Activated naive CD4-positive, alpha-beta T cell treated with anti-CD3 and anti-CD28 coated beads, Interleukin-2, amount 50 U/mL, for 72 hours (primary cell): ENCODE measurements around the gene OSBPL2. TPM values are rescaled to one million over a fixed set of nuclear protein-coding genes. Genes with fewer than 3 reads are reported as not detected.

Experiments used
- ATAC-seq, 2 donors: fragments of 150-1000 bp; cut with Tn5 transposase; 2 replicates each; pipeline ENCODE4 v1.10.0; 2021; ENCODE audit warnings: mild to moderate bottlenecking in 2 of 2, moderate library complexity in 2 of 2
- DNase-seq, 2 donors: peaks; one replicate each; pipeline ENCODE4 v3.0.0; 2021 to 2022; ENCODE audit warnings: low spot score in 2 of 2
- H3K27ac Mint-ChIP-seq, 2 donors: one replicate each; pipeline ENCODE4 v1.8.0; 2022; ENCODE audit warnings: mild to moderate bottlenecking in 2 of 2, mixed read lengths in 2 of 2
- H3K36me3 Mint-ChIP-seq, 2 donors: one replicate each; pipeline ENCODE4 v1.8.0; 2022; ENCODE audit warnings: mixed read lengths in 2 of 2
- H3K9me3 Mint-ChIP-seq, 2 donors: one replicate each; pipeline ENCODE4 v1.8.0; 2022; ENCODE audit warnings: mixed read lengths in 2 of 2
- total RNA-seq, 2 donors: library from RNA; stranded (reverse); gene quantifications; one replicate each; pipeline ENCODE4 v1.2.3, GENCODE V29; 2022

OSBPL2 gene
- total RNA-seq, 2 donors from 2014 or later: 30.0 to 49.5 TPM

- ATAC-seq: no peak
- Mint-ChIP-seq H3K36me3 (peaks cover 15 to 18% of the 10 kb centered on the region in 2 donors), H3K27ac (no peak overlapping the region), H3K9me3 (no peaks in the 10 kb centered on the region)
- no peak for DNase-seq
Observed at GRCh38 chr20:62202676-62203377, 35.5 kb upstream of the OSBPL2 start.

- Mint-ChIP-seq H3K27ac (no peak overlapping the region), H3K36me3 (peaks cover 11 to 14% of the 10 kb centered on the region in 2 donors), H3K9me3 (no peaks in the 10 kb centered on the region)
- DNase-seq (no peak), ATAC-seq (no peak)
Observed at GRCh38 chr20:62203378-62204030, 34.8 kb upstream of the OSBPL2 start.

GRCh38 chr20:62205618-62206387 lies 32.5 kb upstream of the OSBPL2 start:
- ATAC-seq: no peak

GRCh38 chr20:62206388-62206775 lies 31.9 kb upstream of the OSBPL2 start:
- Mint-ChIP-seq H3K27ac (no peak overlapping the region), H3K9me3 (no peaks in the 10 kb centered on the region), H3K36me3 (peaks cover 0 to 3% of the 10 kb centered on the region in 2 donors)
- DNase-seq (no peak), ATAC-seq (no peak)

More at GRCh38 chr20:62205618-62206387, 32.5 kb upstream of the OSBPL2 start:
- peaks cover 0 to 4% of the 10 kb centered on the region in 2 donors for H3K36me3 Mint-ChIP-seq
- DNase-seq: no peak
- peak overlapping the region in 1 of 2 donors; percentile 29 for H3K27ac Mint-ChIP-seq
- H3K9me3 Mint-ChIP-seq: no peaks in the 10 kb centered on the region

GRCh38 chr20:62208061-62208794 lies 30.1 kb upstream of the OSBPL2 start:
- no peaks in the 10 kb centered on the region for H3K36me3 Mint-ChIP-seq
- DNase-seq: no peak
- no peak overlapping the region for H3K27ac Mint-ChIP-seq
- H3K9me3 Mint-ChIP-seq: no peaks in the 10 kb centered on the region
- no peak for ATAC-seq

GRCh38 chr20:62208795-62209755 lies 29.2 kb upstream of the OSBPL2 start:
- no peak overlapping the region for H3K27ac Mint-ChIP-seq
- no peaks in the 10 kb centered on the region for H3K9me3 Mint-ChIP-seq
- no peaks in the 10 kb centered on the region for H3K36me3 Mint-ChIP-seq
- no peak for DNase-seq
- ATAC-seq: peak in 1 of 2 donors; percentile 29

- no peak overlapping the region for H3K27ac Mint-ChIP-seq
- no peak for DNase-seq
- H3K36me3 Mint-ChIP-seq: no peaks in the 10 kb centered on the region
- no peak for ATAC-seq
- H3K9me3 Mint-ChIP-seq: no peaks in the 10 kb centered on the region
Observed at GRCh38 chr20:62209850-62210495, 28.3 kb upstream of the OSBPL2 start.

GRCh38 chr20:62210496-62210855 lies 27.8 kb upstream of the OSBPL2 start:
- H3K36me3 Mint-ChIP-seq: no peaks in the 10 kb centered on the region
- H3K27ac Mint-ChIP-seq: no peak overlapping the region
- DNase-seq (no peak), ATAC-seq (no peak)
- no peaks in the 10 kb centered on the region for H3K9me3 Mint-ChIP-seq

- Mint-ChIP-seq H3K9me3 (no peaks in the 10 kb centered on the region), H3K36me3 (no peaks in the 10 kb centered on the region), H3K27ac (no peak overlapping the region)
- no peak for ATAC-seq
- DNase-seq: no peak
Observed at GRCh38 chr20:62211216-62211615, 27.1 kb upstream of the OSBPL2 start.

- no peak for DNase-seq
- ATAC-seq: peak in 1 of 2 donors; percentile 23
- H3K9me3 Mint-ChIP-seq: no peaks in the 10 kb centered on the region
- no peak overlapping the region for H3K27ac Mint-ChIP-seq
- H3K36me3 Mint-ChIP-seq: no peaks in the 10 kb centered on the region
Observed at GRCh38 chr20:62211769-62212288, 26.5 kb upstream of the OSBPL2 start.

- no peaks in the 10 kb centered on the region for H3K9me3 Mint-ChIP-seq
- H3K36me3 Mint-ChIP-seq: no peaks in the 10 kb centered on the region
- no peak for ATAC-seq
- H3K27ac Mint-ChIP-seq: no peak overlapping the region
- DNase-seq: no peak
Observed at GRCh38 chr20:62212299-62212698, 26.0 kb upstream of the OSBPL2 start.

- Mint-ChIP-seq H3K27ac (no peak overlapping the region), H3K36me3 (no peaks in the 10 kb centered on the region), H3K9me3 (no peaks in the 10 kb centered on the region)
- no peak for ATAC-seq
- DNase-seq: no peak
Observed at GRCh38 chr20:62214067-62214466, 24.3 kb upstream of the OSBPL2 start.

GRCh38 chr20:62215020-62215990 lies 23.0 kb upstream of the OSBPL2 start:
- no peak overlapping the region for H3K27ac Mint-ChIP-seq
- ATAC-seq: no peak
- no peak for DNase-seq
- H3K36me3 Mint-ChIP-seq: no peaks in the 10 kb centered on the region
- no peaks in the 10 kb centered on the region for H3K9me3 Mint-ChIP-seq

- DNase-seq: no peak
- no peaks in the 10 kb centered on the region for H3K9me3 Mint-ChIP-seq
- H3K36me3 Mint-ChIP-seq: no peaks in the 10 kb centered on the region
- ATAC-seq: no peak
- H3K27ac Mint-ChIP-seq: no peak overlapping the region
Observed at GRCh38 chr20:62215991-62216635, 22.2 kb upstream of the OSBPL2 start.
